ENCODE results near the gene TSHZ1. TPM values are rescaled to one million over a fixed set of nuclear protein-coding genes. Genes with fewer than 3 reads are reported as not detected.

Gene TSHZ1
- total and polyA plus RNA-seq, 2 experiments from 2014 or later: 0.23 to 0.38 TPM

DNA sequence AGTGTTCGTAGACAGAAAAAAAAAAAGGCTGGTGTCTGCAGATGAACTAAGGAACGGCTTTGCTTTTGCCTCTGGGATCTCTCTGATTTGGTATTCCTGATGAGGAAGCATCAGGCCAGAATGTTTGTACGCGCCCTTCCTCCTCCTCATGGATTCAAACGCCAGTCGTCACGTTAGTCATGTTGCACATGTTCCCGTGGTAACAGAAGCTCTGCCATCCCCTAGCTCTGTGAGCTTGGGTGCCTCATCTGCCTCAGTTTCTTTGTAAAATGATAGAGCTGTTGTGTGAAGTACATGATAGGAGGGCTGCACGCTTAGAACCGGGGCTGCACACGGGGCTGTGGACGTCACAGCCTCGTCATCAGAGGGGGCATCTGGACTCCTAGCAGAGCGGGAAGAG, 47.0 kb downstream of the TSHZ1 start (continued):
- TF ChIP-seq, protein P1, sequence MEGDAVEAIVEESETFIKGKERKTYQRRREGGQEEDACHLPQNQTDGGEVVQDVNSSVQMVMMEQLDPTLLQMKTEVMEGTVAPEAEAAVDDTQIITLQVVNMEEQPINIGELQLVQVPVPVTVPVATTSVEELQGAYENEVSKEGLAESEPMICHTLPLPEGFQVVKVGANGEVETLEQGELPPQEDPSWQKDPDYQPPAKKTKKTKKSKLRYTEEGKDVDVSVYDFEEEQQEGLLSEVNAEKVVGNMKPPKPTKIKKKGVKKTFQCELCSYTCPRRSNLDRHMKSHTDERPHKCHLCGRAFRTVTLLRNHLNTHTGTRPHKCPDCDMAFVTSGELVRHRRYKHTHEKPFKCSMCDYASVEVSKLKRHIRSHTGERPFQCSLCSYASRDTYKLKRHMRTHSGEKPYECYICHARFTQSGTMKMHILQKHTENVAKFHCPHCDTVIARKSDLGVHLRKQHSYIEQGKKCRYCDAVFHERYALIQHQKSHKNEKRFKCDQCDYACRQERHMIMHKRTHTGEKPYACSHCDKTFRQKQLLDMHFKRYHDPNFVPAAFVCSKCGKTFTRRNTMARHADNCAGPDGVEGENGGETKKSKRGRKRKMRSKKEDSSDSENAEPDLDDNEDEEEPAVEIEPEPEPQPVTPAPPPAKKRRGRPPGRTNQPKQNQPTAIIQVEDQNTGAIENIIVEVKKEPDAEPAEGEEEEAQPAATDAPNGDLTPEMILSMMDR (conservative IDR thresholded peaks at IDR 0.05; ENCODE audit: low read depth in 2 of 2): no peak

DNA sequence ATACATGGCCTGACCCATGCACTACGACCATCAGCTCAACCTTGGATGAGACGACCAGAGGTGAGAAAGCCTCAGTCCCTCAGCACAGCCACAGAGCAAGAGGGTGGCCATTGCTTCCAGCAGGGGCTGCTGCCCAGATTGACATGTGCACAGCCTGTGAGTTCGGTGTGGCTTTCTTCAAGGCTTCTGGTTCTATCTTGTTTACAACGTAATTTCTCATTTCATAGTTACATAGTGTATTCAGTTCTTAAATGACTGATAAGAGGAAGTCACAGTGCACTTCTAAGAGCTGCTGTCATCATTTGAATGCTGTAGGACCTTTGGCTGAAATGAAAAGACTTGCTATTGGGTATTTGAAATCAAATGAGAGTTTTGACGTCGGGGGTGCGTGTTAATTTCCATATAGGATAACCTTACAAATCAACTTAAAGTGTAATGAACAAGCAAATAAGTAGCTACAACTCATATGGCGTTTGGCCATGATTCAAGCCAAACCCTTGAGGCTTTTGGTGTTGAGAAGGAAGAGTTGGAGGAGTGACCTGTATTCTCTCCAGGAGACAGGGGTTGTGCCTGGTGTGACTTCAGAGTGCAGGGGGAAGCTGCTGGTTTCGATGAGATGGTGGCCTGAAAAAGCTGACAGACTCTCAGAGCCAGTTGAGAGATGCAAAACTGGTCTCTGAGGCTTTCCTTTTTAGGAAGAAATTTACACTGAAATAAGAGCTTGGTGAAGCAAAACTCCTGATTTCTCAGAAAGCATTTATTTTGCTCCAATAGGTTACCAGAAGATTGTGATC, 51.0 kb downstream of the TSHZ1 start:
- H3K4me3 ChIP-seq: no peak overlapping the region
- H3K79me2 ChIP-seq (replicated peaks; ENCODE audit: insufficient read depth): no peaks in the 10 kb centered on the region
- Mint-ChIP-seq H3K27ac (no peak overlapping the region), H3K4me3 (no peak overlapping the region), H3K4me1 (peaks cover 7% of the 10 kb centered on the region; the same call in 2 of the 3 replicates), H3K27me3 (ENCODE audit: insufficient read depth, low read depth, poor library complexity) (no peaks in the 10 kb centered on the region), H3K9me3 (no peaks in the 10 kb centered on the region), H3K36me3 (ENCODE audit: low read depth) (no peaks in the 10 kb centered on the region)
- no peaks in the 10 kb centered on the region for H3K27me3 ChIP-seq (ENCODE audit: insufficient read depth)
- DNase-seq (ENCODE audit: low spot score) (no peak), ATAC-seq (no peak)
- H3K36me3 ChIP-seq (ENCODE audit: insufficient read depth): no peaks in the 10 kb centered on the region
- no peak overlapping the region for H2AFZ ChIP-seq
- H3K4me1 ChIP-seq (ENCODE audit: insufficient read depth): no peaks in the 10 kb centered on the region
- H3K27ac ChIP-seq (ENCODE audit: low read depth): no peak overlapping the region
- H4K20me1 ChIP-seq (replicated peaks; ENCODE audit: insufficient read depth): no peaks in the 10 kb centered on the region
- TF ChIP-seq, protein P2, sequence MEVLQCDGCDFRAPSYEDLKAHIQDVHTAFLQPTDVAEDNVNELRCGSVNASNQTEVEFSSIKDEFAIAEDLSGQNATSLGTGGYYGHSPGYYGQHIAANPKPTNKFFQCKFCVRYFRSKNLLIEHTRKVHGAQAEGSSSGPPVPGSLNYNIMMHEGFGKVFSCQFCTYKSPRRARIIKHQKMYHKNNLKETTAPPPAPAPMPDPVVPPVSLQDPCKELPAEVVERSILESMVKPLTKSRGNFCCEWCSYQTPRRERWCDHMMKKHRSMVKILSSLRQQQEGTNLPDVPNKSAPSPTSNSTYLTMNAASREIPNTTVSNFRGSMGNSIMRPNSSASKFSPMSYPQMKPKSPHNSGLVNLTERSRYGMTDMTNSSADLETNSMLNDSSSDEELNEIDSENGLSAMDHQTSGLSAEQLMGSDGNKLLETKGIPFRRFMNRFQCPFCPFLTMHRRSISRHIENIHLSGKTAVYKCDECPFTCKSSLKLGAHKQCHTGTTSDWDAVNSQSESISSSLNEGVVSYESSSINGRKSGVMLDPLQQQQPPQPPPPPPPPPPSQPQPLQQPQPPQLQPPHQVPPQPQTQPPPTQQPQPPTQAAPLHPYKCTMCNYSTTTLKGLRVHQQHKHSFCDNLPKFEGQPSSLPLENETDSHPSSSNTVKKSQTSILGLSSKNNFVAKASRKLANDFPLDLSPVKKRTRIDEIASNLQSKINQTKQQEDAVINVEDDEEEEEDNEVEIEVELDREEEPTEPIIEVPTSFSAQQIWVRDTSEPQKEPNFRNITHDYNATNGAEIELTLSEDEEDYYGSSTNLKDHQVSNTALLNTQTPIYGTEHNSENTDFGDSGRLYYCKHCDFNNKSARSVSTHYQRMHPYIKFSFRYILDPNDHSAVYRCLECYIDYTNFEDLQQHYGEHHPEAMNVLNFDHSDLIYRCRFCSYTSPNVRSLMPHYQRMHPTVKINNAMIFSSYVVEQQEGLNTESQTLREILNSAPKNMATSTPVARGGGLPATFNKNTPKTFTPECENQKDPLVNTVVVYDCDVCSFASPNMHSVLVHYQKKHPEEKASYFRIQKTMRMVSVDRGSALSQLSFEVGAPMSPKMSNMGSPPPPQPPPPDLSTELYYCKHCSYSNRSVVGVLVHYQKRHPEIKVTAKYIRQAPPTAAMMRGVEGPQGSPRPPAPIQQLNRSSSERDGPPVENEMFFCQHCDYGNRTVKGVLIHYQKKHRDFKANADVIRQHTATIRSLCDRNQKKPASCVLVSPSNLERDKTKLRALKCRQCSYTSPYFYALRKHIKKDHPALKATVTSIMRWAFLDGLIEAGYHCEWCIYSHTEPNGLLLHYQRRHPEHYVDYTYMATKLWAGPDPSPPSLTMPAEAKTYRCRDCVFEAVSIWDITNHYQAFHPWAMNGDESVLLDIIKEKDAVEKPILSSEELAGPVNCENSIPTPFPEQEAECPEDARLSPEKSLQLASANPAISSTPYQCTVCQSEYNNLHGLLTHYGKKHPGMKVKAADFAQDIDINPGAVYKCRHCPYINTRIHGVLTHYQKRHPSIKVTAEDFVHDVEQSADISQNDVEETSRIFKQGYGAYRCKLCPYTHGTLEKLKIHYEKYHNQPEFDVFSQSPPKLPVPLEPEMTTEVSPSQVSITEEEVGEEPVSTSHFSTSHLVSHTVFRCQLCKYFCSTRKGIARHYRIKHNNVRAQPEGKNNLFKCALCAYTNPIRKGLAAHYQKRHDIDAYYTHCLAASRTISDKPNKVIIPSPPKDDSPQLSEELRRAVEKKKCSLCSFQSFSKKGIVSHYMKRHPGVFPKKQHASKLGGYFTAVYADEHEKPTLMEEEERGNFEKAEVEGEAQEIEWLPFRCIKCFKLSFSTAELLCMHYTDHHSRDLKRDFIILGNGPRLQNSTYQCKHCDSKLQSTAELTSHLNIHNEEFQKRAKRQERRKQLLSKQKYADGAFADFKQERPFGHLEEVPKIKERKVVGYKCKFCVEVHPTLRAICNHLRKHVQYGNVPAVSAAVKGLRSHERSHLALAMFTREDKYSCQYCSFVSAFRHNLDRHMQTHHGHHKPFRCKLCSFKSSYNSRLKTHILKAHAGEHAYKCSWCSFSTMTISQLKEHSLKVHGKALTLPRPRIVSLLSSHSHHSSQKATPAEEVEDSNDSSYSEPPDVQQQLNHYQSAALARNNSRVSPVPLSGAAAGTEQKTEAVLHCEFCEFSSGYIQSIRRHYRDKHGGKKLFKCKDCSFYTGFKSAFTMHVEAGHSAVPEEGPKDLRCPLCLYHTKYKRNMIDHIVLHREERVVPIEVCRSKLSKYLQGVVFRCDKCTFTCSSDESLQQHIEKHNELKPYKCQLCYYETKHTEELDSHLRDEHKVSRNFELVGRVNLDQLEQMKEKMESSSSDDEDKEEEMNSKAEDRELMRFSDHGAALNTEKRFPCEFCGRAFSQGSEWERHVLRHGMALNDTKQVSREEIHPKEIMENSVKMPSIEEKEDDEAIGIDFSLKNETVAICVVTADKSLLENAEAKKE (CRISPR knock-in tag; IDR thresholded peaks at IDR 0.05): no peak
- TF ChIP-seq EZH2 (IDR thresholded peaks at IDR 0.05; ENCODE audit: low read depth, unreplicated experiment) (no peak), JUNB (IDR thresholded peaks at IDR 0.05; ENCODE audit: unreplicated experiment) (no peak), ZNF114 (CRISPR knock-in tag; IDR thresholded peaks at IDR 0.05) (no peak)
- TF ChIP-seq, protein P3, sequence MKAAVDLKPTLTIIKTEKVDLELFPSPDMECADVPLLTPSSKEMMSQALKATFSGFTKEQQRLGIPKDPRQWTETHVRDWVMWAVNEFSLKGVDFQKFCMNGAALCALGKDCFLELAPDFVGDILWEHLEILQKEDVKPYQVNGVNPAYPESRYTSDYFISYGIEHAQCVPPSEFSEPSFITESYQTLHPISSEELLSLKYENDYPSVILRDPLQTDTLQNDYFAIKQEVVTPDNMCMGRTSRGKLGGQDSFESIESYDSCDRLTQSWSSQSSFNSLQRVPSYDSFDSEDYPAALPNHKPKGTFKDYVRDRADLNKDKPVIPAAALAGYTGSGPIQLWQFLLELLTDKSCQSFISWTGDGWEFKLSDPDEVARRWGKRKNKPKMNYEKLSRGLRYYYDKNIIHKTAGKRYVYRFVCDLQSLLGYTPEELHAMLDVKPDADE (IDR thresholded peaks at IDR 0.05): no peak
- no peaks in the 10 kb centered on the region for H3K9me2 ChIP-seq (ENCODE audit: insufficient read depth)
- H3F3A ChIP-seq (replicated peaks; ENCODE audit: low read depth): no peaks in the 10 kb centered on the region
- no peak overlapping the region for H3K4me2 ChIP-seq

Measured in GM23338 (cell line).